GM19023 (cell line): ENCODE results near the gene NDUFS5.
"Not testable (repeated sequence)": the region's sequence is repeated elsewhere in the genome, so short reads cannot be mapped to it uniquely, and the experiment has no call there.

Source experiments
- ATAC-seq: cut with Tn5 transposase; IDR thresholded peaks from one replicate; pipeline ENCODE4 v1.9.1; 2021; ENCODE audit warnings: mild to moderate bottlenecking, moderate library complexity; ENCODE audit not compliant: unreplicated experiment

Gene NDUFS5

DNA sequence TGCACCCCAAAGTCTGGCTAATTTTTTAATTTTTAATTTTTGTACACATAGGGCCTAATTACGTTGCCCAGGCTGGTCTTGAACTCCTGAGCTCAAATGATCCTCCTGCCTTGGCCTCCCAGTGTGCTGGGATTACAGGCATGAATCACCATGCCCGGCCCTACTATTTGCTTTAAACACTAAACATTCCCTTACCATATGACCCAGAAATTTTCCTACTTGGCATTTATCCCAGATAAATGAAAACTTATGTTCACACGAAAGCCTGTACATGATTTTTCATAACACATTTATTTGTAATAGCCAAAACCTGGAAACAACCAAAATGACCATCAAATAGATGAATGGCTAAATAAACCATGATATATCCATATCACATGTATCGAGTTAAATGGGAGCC is 35.8 kb downstream of the NDUFS5 start:
- no peak for ATAC-seq

GRCh38 chr1:39063191-39063590 is 37.0 kb downstream of the NDUFS5 start:
- ATAC-seq, result no peak

GRCh38 chr1:39063775-39064174 is 37.6 kb downstream of the NDUFS5 start:
- ATAC-seq, result no peak

DNA sequence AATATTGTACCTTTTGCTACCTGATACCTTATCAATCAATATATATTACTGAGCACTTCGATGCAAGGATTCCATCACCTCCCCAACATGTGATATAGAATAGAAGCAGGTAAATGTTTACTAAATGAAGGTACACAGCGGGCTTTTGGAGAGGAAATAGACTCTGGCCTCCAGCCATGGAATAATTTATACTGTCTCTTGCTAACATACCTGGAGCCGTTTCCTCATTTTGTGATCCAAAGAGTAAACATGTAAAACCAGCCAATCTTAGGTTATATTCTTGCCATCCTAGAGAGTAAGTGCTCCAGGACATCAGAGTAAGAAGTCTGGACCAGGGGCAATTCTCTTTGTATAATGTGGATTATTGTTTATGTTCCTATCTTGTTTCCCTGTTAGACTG is 39.4 kb downstream of the NDUFS5 start:
- ATAC-seq, result no peak

DNA sequence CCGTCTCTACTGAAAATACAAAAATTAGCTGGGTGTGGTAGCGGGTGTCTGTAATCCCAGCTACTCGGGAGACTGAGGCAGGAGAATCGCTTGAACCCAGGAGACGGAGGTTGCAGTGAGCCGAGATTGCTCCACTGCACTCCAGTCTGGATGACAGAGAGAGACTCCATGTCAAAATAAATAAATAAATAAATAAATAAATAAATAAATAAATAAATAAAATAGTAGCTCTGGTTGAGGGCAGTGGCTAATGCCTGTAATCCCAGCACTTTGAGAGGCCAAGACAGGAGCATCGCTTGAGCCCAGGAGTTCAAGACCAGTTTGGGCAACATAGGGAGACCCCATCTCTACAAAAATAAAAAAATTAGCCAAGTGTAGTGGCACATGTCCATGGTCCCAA is 42.1 kb downstream of the NDUFS5 start:
- not testable (repeated sequence) for ATAC-seq

- not testable (repeated sequence) for ATAC-seq
Measured at GRCh38 chr1:39071557-39071956, 45.4 kb downstream of the NDUFS5 start.

DNA sequence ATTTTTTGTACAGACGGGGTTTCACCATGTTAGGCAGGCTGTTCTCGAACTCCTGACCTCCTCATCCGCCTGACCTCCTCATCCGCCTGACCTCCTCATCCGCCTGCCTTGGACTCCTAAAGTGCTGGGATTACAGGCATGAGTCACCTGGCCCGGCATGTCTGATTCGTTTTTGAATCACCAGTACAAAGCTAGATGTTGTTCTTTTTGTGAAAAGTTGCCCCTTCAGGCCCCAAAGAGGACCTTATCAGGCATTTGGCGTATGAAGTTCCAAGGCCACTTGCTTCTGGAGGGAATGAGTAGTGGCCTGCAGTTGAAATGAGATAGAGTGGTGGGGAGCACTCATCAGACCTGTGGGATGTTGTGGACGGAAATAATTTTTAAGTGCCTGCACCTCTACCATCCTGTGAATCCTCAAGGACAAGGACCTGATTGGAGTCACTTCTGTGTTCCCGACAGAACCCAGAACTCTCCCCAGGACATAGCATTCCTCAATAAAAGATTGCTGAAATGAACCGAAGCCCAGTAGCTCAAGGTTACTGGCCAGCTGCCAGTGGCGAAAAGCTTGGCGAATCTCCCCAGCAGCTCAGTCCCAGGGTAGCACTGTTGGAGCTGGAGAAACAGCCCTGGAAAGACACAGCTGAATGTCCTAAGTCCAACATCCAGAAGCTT is 50.1 kb downstream of the NDUFS5 start:
- ATAC-seq, result no peak

GRCh38 chr1:39076799-39077148 is 50.6 kb downstream of the NDUFS5 start:
- ATAC-seq, result no peak

- no peak for ATAC-seq
Measured at GRCh38 chr1:39080269-39080826, 54.2 kb downstream of the NDUFS5 start.

DNA sequence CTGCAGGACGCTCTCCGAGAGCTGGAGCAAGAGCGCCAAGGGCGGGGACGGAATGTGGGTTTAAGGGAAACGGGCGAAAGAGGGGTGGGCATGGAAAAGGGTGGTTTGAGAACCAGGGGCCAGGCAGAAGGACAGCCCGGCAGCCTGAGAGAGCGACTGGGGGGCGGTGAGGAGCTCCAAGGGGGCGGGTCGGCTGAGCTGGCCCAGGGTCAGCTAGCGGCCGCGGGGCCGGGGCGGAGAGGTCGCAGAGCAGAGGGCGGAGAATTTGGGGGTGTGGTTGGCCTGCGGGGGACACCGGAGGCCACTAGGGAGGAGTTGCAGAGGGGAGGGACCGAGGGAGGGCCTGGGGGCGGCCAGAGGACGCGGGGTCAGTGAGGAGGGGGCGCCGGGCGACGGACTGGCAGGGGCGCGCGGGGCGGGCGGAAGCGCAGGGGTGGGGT is 54.7 kb downstream of the NDUFS5 start:
- ATAC-seq, result no peak

DNA sequence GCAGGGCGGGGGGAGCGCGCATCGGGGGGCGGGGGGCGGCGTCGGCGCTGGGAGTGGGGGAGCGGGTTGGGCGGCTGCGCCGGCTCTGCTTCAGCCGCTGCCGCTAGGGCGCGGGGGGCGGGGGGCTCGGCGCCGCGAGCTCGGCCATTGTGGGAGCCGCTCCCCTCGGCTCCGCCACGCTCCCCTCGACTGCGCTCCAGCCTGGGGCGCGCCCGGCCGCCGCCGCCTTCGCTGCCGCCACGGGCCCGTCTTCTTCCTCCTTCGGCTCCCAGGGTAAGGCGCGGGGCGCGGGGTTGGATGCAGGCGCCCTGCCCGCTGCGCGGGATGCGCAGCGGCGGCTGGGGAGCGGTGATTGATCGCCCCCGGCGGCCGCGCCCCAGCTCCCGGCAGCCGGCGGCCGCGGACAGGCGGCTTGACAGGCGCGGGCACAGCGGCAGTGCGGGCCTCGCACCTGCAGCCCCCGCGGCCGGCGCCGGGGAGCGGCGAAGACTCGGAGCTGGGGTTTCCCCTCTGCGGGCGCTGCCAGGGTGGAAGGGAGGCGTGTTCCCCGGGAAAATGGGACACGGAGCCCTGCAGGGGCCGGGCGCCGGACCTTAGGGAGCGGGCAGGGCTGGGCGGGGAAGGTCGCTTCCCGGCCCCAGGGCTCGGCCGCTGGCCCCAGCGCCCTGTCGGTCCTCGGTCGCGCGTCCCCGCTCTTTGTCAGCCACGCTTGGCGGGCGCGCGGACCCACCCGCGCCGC is 55.3 kb downstream of the NDUFS5 start:
- no peak for ATAC-seq

GRCh38 chr1:39082010-39082799 is 56.1 kb downstream of the NDUFS5 start:
- no peak for ATAC-seq

- ATAC-seq, result no peak
Measured at GRCh38 chr1:39082811-39083576, 56.8 kb downstream of the NDUFS5 start.

- no peak for ATAC-seq
Measured at GRCh38 chr1:39084191-39084590, 58.0 kb downstream of the NDUFS5 start.
